Left forelimb (tissue), 1 donor: ENCODE results near the gene ARHGEF26.

Source experiments
- DNase-seq: peaks from one replicate; pipeline ENCODE4 v3.0.0-alpha.2; 2018; ENCODE audit warnings: low spot score

ARHGEF26 gene

DNA sequence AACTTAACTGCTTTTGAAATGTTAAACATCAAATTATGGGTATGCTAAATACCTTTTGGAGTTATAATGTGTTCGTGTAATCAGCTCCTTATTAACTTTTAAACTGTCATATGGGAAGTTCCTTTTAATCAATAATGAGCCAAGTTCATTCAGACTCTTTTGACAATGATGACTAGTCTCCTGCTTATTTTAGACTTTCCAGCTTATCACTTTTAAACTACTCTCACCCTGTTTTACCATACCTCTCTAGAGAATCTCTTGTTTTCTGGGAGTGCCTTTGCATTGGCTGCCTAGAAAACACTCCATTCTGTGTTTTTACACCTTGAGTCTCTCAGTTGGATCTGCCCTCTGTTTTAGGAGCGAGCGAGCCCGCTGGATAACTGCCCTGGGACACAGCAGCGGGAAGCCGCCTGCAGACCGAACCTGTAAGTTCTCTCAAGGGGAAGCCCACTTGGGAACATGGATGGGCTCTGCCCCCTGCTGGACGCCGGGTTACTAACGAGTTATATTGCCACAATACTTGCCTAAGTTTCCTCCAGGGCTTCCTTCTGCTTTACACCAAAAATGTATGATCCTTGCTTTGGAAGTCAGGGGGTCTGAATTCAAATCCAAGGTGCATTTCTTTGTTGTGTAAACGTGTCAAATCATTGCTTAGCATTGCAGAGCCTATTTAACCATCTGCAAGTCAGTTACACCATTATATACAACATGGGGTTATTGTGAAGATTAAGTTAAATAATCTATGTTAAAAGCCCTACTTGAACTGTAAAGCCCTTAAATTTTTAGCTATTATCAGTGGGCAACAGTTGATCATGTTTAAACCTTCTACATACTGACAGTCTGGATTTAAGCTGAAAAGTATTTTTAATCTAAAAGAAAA lies 131.8 kb downstream of the ARHGEF26 start:
- DNase-seq, result peak; percentile 88

DNA sequence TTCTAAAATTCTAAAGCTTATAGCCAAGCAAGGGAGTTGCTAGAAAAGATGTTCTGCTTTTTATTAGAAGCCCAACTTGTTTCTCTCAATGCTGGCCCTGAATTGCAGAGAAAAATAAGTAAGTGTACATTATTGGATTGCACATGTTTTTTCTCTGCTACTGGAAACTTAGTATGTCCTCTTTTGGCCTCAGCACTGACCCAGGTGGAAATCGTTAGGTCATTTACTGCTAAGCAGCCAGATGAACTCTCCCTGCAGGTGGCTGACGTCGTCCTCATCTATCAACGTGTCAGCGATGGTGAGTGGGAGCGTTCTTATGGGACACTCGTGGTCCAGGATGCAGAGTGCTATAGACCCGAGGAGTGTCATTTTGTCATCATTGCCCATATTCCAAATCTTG lies 133.3 kb downstream of the ARHGEF26 start:
- DNase-seq, result no peak

DNA sequence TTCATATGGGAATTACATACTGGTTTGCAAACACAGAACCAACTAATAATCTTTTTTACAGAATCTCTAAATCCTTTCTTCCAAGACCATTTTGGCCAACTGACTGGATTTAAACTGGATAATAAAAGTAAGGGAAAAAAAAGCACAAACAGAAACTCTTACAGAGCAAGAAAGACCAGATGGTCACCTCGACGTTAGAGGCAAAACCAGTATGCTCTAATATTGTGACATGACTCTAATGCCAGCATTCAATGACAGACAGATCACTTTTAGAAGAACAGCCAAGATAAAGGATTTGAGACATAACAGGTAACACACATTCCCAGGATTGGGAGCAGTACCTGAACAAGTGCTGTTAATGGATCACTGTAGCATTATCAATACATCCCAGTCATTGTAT lies 152.2 kb downstream of the ARHGEF26 start:
- no peak for DNase-seq

DNA sequence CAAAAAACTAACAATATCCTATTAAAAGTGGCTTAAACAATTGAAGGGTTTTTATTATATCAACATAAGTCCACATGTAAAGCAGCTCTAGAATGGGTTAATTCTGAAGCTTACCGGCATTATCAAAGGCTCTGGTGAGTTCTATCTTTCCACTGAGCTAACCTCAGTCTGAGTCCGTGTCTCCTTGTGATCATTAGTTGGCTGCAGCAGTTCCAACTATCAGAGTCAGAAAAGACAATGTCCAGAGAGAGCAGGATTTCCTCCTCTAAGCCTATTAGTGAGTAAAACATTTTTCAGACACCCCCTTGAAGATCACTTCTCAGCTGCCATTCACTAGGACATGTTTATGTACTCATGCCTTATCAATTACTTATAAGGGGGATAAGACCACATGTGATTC lies 153.2 kb downstream of the ARHGEF26 start:
- no peak for DNase-seq

DNA sequence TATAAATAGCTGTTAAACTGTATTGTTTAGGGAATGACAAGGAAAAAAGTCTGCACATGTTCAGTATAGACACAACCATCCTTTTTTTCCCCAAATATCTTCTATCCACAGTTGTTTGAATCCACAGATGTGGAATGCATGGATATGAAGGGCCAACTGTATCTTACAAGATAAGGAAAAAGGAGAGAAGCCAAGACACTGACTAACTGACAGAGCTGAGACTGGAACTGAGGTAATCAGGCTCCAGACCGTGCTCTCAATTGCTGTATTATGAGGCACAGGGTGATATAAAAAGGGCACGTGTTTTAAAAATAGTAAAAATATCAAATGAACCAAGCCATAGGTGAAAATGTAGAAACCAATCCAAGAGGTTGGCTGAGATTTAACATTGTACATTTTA lies 154.1 kb downstream of the ARHGEF26 start:
- no peak for DNase-seq

DNA sequence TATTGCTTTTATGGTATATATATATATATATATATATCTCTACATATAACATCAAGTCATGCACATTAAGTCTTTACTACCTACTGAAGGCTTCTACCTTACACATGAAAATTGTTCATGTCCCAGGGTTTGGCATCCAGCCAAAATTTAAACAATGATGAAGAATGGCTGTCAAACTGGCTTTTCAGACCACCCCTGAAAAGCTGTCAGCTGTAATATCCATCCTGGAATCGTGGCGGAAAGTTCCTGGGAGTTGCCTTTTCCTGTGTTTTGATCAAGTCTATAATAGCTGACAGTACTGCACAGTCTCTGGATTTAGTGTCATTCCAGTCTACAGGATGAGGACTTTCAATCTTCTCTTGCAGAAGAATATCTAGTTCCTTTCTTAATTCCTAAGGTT lies 154.8 kb downstream of the ARHGEF26 start:
- DNase-seq, result no peak

DNA sequence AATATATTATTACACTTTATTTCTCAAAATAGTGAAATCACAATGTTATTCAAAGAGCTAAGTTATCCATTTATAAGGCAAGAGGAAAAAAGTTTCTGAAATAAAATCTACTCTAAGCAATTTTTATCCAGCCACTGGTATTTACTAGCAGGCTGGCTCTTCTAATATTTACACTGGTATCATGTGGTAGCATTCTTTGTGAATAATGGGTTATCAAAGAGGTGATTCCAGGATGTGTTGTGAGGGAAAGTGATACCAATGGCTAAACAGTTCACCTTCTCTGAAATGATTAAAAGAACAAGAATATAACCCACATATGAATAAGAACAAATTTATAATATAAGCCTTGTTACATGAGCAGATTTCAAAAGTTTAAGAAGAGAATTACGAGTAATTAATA lies 159.0 kb downstream of the ARHGEF26 start:
- DNase-seq, result no peak

DNA sequence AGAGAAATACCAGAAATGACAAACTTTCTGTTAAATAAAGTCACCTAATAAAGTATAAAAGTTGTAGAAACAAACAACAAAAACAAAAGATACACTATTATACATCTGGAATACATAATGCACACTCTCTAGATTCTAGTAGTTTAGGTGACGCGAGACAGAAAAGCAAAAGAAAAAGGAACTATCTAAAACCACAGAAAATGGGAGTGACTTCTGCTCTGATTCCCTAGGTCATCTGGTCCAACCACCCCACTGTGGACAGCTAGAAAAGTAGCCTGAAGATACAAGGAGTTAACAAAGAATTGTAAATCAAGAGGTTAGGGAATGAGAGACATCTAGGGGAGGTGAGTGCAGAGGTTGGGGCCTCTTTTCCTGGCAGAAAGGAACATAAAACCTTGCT lies 164.0 kb downstream of the ARHGEF26 start:
- no peak for DNase-seq

DNA sequence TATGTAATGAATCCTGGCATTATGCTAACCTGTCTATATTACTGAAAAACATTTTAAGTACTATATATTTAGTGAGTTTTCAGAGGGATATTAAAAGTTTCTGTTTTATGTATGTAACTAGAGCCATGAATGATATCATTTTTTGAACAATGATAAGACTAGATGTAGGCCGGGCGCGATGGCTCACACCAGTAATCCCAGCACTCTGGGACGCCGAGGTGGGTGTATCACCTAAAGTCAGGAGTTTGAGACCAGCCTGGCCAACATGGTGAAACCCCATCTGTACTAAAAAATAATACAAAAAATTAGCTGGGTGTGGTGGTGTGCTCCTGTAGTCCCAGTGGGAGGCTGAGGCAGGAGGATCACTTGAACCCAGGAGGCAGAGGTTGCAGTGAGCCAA lies 169.0 kb downstream of the ARHGEF26 start:
- DNase-seq, result no peak

DNA sequence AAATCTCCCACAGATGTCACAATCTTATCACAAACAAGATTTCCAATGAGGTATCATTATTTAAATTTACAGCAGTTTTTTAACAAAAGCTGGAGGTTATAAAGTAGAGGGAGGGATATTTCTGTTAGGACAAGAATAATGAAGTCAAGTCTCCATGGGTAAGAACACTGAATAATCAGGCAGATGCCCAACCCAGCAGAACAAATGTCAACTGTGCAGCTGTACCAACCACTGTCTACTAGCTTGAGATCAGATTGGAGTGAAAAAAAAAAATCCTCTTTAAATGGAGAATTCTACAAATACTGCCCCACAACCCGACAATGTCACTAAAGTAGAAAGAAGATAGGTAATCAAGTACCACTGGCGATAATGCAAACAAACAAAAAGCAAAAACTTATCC lies 172.8 kb downstream of the ARHGEF26 start:
- DNase-seq, result no peak

DNA sequence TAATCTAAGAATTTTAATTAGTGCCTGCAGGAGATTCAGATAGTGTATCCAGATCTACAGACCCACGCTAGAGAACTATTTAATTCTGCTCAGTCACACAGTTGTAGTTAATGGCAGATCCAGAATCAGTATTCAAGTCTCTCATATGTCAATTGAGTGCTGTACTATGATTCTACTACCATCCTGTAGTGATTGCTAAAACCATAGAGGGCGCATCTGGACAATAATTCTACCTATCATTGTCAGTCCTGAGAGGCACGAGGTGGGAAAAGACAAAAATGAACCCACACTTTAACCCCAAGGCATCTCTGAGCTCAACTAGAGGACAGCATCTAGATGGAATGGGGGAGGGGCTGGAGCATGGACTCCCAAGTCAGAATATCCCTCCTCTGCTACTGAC lies 180.4 kb downstream of the ARHGEF26 start:
- DNase-seq, result no peak

DNA sequence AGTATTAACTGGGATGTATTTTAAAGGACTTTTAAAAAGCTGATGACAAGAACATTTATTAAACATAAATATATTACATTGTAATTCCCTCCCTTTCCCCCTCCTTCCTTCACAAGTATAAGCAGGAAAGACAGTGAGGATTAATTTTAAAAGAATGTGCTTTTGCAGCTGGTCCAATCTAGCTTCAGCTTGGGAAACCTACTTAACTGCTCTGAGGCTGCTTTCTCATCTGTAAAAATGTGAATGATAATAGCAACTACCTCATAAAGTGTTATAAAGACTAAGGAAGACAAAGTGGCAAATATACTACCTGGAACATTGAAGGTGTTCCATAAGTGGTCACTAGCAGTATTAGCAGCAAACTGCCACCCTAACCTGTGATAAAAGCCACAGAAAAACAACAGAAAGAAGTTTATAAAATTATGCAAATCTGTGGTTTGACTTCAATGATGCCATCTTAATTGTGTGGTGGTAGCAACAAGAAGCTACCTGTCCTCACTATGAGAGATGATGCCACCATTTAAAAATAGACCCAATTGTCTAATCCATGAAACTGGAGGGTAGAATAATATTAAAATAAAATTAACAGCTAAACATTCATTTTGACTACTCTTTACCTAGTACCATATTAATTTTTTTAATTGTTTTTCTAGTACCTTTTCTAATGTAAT lies 183.1 kb downstream of the ARHGEF26 start:
- no peak for DNase-seq

DNA sequence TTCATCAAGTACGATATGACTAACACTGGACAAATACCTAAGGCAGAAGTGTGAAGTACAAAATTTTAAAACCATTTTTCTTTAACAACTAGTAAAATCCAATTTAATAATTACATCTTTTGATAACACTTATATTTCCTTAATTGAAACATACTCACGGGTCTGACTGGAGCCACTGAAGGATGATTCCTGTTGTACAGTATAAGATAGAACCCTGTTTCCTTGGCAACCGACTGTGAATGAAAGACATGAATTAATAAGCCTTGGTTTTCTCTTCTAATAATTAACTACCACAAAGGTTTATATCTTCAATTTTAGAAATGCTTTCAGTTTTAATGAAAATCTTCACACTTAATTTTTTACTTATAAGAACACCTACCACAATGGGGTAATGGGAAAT lies 183.7 kb downstream of the ARHGEF26 start:
- no peak for DNase-seq

DNA sequence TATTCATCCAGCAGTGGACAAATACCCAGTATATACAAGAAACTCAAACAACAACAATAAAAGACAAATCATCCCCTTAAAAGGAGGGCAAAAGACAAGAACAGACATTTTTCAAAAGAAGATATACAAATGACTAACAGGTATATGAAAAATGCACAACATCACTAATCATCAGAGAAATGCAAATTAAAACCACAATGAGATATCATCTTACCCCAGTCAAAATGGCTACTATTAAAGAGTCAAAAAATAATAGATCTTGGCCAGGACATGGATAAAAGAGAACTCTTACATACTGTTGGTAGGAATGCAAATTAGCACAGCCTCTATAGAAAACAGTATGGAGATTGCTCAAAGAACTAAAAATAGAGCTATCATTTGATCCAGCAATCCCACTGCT lies 186.2 kb downstream of the ARHGEF26 start:
- no peak for DNase-seq
